ENCODE measurements around the gene ERC1. TPM values are rescaled to one million over a fixed set of nuclear protein-coding genes. Genes with fewer than 3 reads are reported as not detected.
"Not testable (repeated sequence)": the region's sequence is repeated elsewhere in the genome, so short reads cannot be mapped to it uniquely, and the experiment has no call there.

Gene ERC1
- total RNA-seq, 1 donor from 2014 or later, result 56.5 TPM

GRCh38 chr12:1330477-1330827, 339.4 kb downstream of the ERC1 start:
- no peak for DNase-seq (ENCODE audit: extremely low spot score in 2 of 2)
- H3K27me3 ChIP-seq, result no peaks in the 10 kb centered on the region
- no peaks in the 10 kb centered on the region for H3K4me1 ChIP-seq
- H3K27ac ChIP-seq, result no peak overlapping the region
- no peak overlapping the region for H3K4me3 ChIP-seq
- no peaks in the 10 kb centered on the region for H3K36me3 ChIP-seq
- TF ChIP-seq POLR2A (IDR thresholded peaks at IDR 0.05) (no peak), POLR2AphosphoS5 (IDR thresholded peaks at IDR 0.05; ENCODE audit: insufficient read depth in 1 of 2, low read depth in 1 of 2) (no peak), CTCF (IDR thresholded peaks at IDR 0.05) (no peak)
- intact Hi-C loops (cut with DNase I), result no loop called here
- no peaks in the 10 kb centered on the region for H3K9me3 ChIP-seq

GRCh38 chr12:1332327-1332726, 341.3 kb downstream of the ERC1 start:
- H3K36me3 ChIP-seq, result no peaks in the 10 kb centered on the region
- no peak for DNase-seq (ENCODE audit: extremely low spot score in 2 of 2)
- H3K27ac ChIP-seq, result no peak overlapping the region
- no peak overlapping the region for H3K4me3 ChIP-seq
- no peaks in the 10 kb centered on the region for H3K9me3 ChIP-seq
- TF ChIP-seq CTCF (IDR thresholded peaks at IDR 0.05) (no peak), POLR2A (IDR thresholded peaks at IDR 0.05) (no peak), POLR2AphosphoS5 (IDR thresholded peaks at IDR 0.05; ENCODE audit: insufficient read depth in 1 of 2, low read depth in 1 of 2) (no peak)
- H3K27me3 ChIP-seq, result no peaks in the 10 kb centered on the region
- no peaks in the 10 kb centered on the region for H3K4me1 ChIP-seq
- intact Hi-C loops (cut with DNase I), result no loop called here

- Histone ChIP-seq H3K4me1 (no peaks in the 10 kb centered on the region), H3K36me3 (no peaks in the 10 kb centered on the region), H3K4me3 (no peak overlapping the region), H3K27me3 (no peaks in the 10 kb centered on the region), H3K27ac (no peak overlapping the region), H3K9me3 (no peaks in the 10 kb centered on the region)
- DNase-seq (ENCODE audit: extremely low spot score in 2 of 2), result no peak
- intact Hi-C loops (cut with DNase I), result no loop called here
- TF ChIP-seq CTCF (IDR thresholded peaks at IDR 0.05) (no peak), POLR2AphosphoS5 (IDR thresholded peaks at IDR 0.05; ENCODE audit: insufficient read depth in 1 of 2, low read depth in 1 of 2) (no peak), POLR2A (IDR thresholded peaks at IDR 0.05) (no peak)
Observed at GRCh38 chr12:1338483-1339177, 347.6 kb downstream of the ERC1 start.

- H3K27me3 ChIP-seq; H3K9me3 ChIP-seq; H3K36me3 ChIP-seq; DNase-seq (ENCODE audit: extremely low spot score in 2 of 2); H3K4me1 ChIP-seq; H3K27ac ChIP-seq; intact Hi-C loops (cut with DNase I); H3K4me3 ChIP-seq: not testable (repeated sequence)
Observed at GRCh38 chr12:1339178-1339541, 348.1 kb downstream of the ERC1 start.

GRCh38 chr12:1339618-1340319, 348.7 kb downstream of the ERC1 start:
- Histone ChIP-seq H3K4me1 (no peaks in the 10 kb centered on the region), H3K27me3 (no peaks in the 10 kb centered on the region), H3K4me3 (no peak overlapping the region), H3K27ac (no peak overlapping the region), H3K9me3 (no peaks in the 10 kb centered on the region), H3K36me3 (no peaks in the 10 kb centered on the region)
- intact Hi-C loops (cut with DNase I), result no loop called here
- TF ChIP-seq POLR2A (IDR thresholded peaks at IDR 0.05) (no peak), CTCF (IDR thresholded peaks at IDR 0.05) (no peak), POLR2AphosphoS5 (IDR thresholded peaks at IDR 0.05; ENCODE audit: insufficient read depth in 1 of 2, low read depth in 1 of 2) (no peak)
- no peak for DNase-seq (ENCODE audit: extremely low spot score in 2 of 2)

GRCh38 chr12:1341270-1341669, 350.2 kb downstream of the ERC1 start:
- H3K36me3 ChIP-seq; DNase-seq (ENCODE audit: extremely low spot score in 2 of 2); H3K4me3 ChIP-seq; H3K9me3 ChIP-seq; H3K27ac ChIP-seq; H3K4me1 ChIP-seq; intact Hi-C loops (cut with DNase I); H3K27me3 ChIP-seq: not testable (repeated sequence)

Measured in vagina (tissue), 2 donors.